Stomach (tissue), 4 donors: ENCODE measurements around the gene BCORL1.

Experiments used
- EP300 ChIP-seq: sonication (generic); formaldehyde crosslinking; IDR thresholded peaks from one replicate; pipeline ENCODE4 v1.6.1; 2017; ENCODE audit warnings: antibody characterized with exemption
- POLR2A ChIP-seq, 4 donors: fragments of 450-650 bp; IDR thresholded peaks; one replicate each; pipeline ENCODE4 v1.6.1; 2016; ENCODE audit warnings: antibody characterized with exemption in 4 of 4, control low read depth in 2 of 4, mild to moderate bottlenecking in 1 of 4, moderate library complexity in 1 of 4
- TF ChIP-seq, protein P1 (sequence below), 7 experiments: fragments of 450-650 bp in 4 of 7; fragments of 200-600 bp in 3 of 7; sonication (generic) in 3 of 7; IDR thresholded peaks; one replicate each; pipeline ENCODE4 v1.5.1; 2016 to 2019; ENCODE audit warnings: antibody characterized with exemption in 7 of 7, control low read depth in 2 of 7, mild to moderate bottlenecking in 1 of 7

DNA sequence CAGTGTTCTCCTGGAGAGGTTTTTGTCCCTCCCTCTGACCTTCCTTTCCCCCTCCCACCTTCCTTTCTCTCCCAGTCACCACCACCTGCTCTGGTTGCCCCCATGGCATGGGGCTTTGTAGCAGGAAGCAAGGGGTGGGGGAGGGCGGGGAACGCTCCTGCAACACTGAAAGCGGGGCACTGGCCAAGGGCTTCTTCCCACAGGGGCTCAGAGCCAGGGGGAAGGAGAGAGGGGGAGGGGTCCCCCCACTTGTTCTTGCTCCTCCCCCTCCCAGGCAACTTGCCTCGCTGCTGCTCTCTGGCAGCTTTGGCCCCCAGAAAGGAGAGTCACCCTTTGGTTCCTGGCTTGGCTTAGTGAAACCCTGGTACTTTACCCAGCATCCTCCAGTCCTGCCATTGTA is 48.4 kb downstream of the BCORL1 start:
- TF ChIP-seq, protein P1, sequence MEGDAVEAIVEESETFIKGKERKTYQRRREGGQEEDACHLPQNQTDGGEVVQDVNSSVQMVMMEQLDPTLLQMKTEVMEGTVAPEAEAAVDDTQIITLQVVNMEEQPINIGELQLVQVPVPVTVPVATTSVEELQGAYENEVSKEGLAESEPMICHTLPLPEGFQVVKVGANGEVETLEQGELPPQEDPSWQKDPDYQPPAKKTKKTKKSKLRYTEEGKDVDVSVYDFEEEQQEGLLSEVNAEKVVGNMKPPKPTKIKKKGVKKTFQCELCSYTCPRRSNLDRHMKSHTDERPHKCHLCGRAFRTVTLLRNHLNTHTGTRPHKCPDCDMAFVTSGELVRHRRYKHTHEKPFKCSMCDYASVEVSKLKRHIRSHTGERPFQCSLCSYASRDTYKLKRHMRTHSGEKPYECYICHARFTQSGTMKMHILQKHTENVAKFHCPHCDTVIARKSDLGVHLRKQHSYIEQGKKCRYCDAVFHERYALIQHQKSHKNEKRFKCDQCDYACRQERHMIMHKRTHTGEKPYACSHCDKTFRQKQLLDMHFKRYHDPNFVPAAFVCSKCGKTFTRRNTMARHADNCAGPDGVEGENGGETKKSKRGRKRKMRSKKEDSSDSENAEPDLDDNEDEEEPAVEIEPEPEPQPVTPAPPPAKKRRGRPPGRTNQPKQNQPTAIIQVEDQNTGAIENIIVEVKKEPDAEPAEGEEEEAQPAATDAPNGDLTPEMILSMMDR (IDR thresholded peaks at IDR 0.05): no peak
- no peak for TF ChIP-seq POLR2A (IDR thresholded peaks at IDR 0.05)
- TF ChIP-seq EP300: no peak
